K562 (cell line): ENCODE data around the gene IGF2R. TPM values are rescaled to one million over a fixed set of nuclear protein-coding genes. Genes with fewer than 3 reads are reported as not detected.

Experiments
- CAMTA2 ChIP-seq: fragments of 250-450 bp; sonication (Bioruptor Pico); conservative IDR thresholded peaks from 2 replicates; pipeline ENCODE4 v1.5.1; 2022
- CEBPB ChIP-seq: fragments of 450-650 bp; IDR thresholded peaks from 2 replicates; pipeline ENCODE4 v1.6.1; 2016; ENCODE audit warnings: missing genetic modification characterization, missing compliant biosample characterization
- CHD2 ChIP-seq: IDR thresholded peaks from 2 replicates; pipeline ENCODE4 v1.6.1; 2011; ENCODE audit warnings: low read depth, low read length
- CSDE1 ChIP-seq, 2 experiments: fragments of 450-650 bp; IDR thresholded peaks; 2 replicates each; pipeline ENCODE4 v1.6.1; 2016; ENCODE audit warnings: mild to moderate bottlenecking in 1 of 2
- E2F1 ChIP-seq: sonication (generic); formaldehyde crosslinking; IDR thresholded peaks from 2 replicates; pipeline ENCODE4 v1.8.1; 2023; ENCODE audit warnings: mild to moderate bottlenecking, missing genetic modification reagents, moderate library complexity
- ELF4 ChIP-seq: fragments of 450-650 bp; formaldehyde crosslinking; IDR thresholded peaks from 2 replicates; pipeline ENCODE4 v1.4.0; 2022; ENCODE audit warnings: missing genetic modification characterization
- ETS1 ChIP-seq: conservative IDR thresholded peaks from 2 replicates; pipeline ENCODE4 v1.6.1; 2011; ENCODE audit warnings: low read depth, mild to moderate bottlenecking, low read length; ENCODE audit not compliant: control insufficient read depth
- ETV1 ChIP-seq: fragments of 450-650 bp; conservative IDR thresholded peaks from 2 replicates; pipeline ENCODE4 v1.6.1; 2016; ENCODE audit warnings: missing genetic modification characterization, control low read depth, low read depth, missing compliant biosample characterization
- HDAC3 ChIP-seq: fragments of 450-650 bp; IDR thresholded peaks from 2 replicates; pipeline ENCODE4 v1.6.1; 2018; ENCODE audit warnings: borderline replicate concordance, mild to moderate bottlenecking, moderate library complexity; ENCODE audit not compliant: partially characterized antibody
- HMGN3 ChIP-seq: IDR thresholded peaks from 2 replicates; pipeline ENCODE4 v1.6.1; 2011; ENCODE audit warnings: borderline replicate concordance, low read depth, mild to moderate bottlenecking, mixed read lengths, low read length; ENCODE audit not compliant: insufficient read length; ENCODE audit errors: extremely low read depth
- KAT2B ChIP-seq: IDR thresholded peaks from one replicate; pipeline ENCODE4 v1.6.1; 2012; ENCODE audit warnings: low read depth, mild to moderate bottlenecking, control low read depth, inconsistent platforms, low read length, moderate library complexity
- NFE2L1 ChIP-seq: fragments of 450-650 bp; IDR thresholded peaks from 2 replicates; pipeline ENCODE4 v1.6.1; 2016; ENCODE audit warnings: missing genetic modification characterization, low read depth, mild to moderate bottlenecking, missing compliant biosample characterization, moderate library complexity, borderline replicate concordance
- POLR2G ChIP-seq: fragments of 200-400 bp; formaldehyde crosslinking; IDR thresholded peaks from 2 replicates; pipeline ENCODE4 v1.6.1; 2017; ENCODE audit warnings: low read depth, mild to moderate bottlenecking, antibody characterized with exemption, low read length, moderate library complexity
- PURB ChIP-seq: sonication (generic); formaldehyde crosslinking; IDR thresholded peaks from 2 replicates; pipeline ENCODE4 v1.9.0; 2021; ENCODE audit warnings: low read depth, mild to moderate bottlenecking, missing genetic modification reagents
- RAD51 ChIP-seq: fragments of 450-650 bp; IDR thresholded peaks from 2 replicates; pipeline ENCODE4 v1.7.1; 2016; ENCODE audit warnings: low read depth, mild to moderate bottlenecking, borderline replicate concordance
- SMARCE1 ChIP-seq: fragments of 450-650 bp; IDR thresholded peaks from 2 replicates; pipeline ENCODE4 v1.7.1; 2016; ENCODE audit warnings: mild to moderate bottlenecking
- SNIP1 ChIP-seq: fragments of 450-650 bp; IDR thresholded peaks from 2 replicates; pipeline ENCODE4 v1.7.1; 2017; ENCODE audit warnings: low read depth, mild to moderate bottlenecking
- ZBTB7A ChIP-seq: IDR thresholded peaks from 2 replicates; pipeline ENCODE4 v1.6.1; 2011; ENCODE audit warnings: low read depth, mild to moderate bottlenecking, low read length, moderate library complexity, borderline replicate concordance; ENCODE audit not compliant: control insufficient read depth
- ZKSCAN3 ChIP-seq: fragments of 250-450 bp; sonication (Bioruptor Pico); IDR thresholded peaks from 2 replicates; pipeline ENCODE4 v1.4.0; 2020
- ZNF121 ChIP-seq: sonication (generic); formaldehyde crosslinking; conservative IDR thresholded peaks from 2 replicates; pipeline ENCODE4 v1.8.0; 2022; ENCODE audit warnings: missing genetic modification reagents
- ZNF184 ChIP-seq: sonication (generic); formaldehyde crosslinking; IDR thresholded peaks from 2 replicates; pipeline ENCODE4 v1.5.0; 2020; ENCODE audit warnings: missing genetic modification reagents
- ZNF277 ChIP-seq: fragments of 250-450 bp; sonication (Bioruptor Pico); IDR thresholded peaks from 2 replicates; pipeline ENCODE4 v1.8.0; 2022; ENCODE audit warnings: inconsistent platforms, mild to moderate bottlenecking, moderate library complexity, borderline replicate concordance
- polyA plus RNA-seq, 8 experiments: library from polyadenylated mRNA; depleted of rRNA in 4 of 8; stranded (reverse) in 5 of 8; unstranded in 3 of 8; fragments of >200 nt; fragmentation: Nextera tagmentation in 2 of 8; fragmentation: Illumina TruSeq in 1 of 8; extraction: Ambion mirVana in 2 of 8; extraction: Trizol in 1 of 8; gene quantifications; 2 replicates each; pipeline versions ENCODE4 v1.2.1 to v1.2.3, GENCODE V29; 2011 to 2014; ENCODE audit warnings: inconsistent platforms in 1 of 8, missing spikeins in 1 of 8
- total RNA-seq, 7 experiments: library from RNA; depleted of rRNA in 6 of 7; stranded (reverse); fragments of >200 nt in 6 of 7; fragmentation: Illumina TruSeq in 2 of 7; extraction: Trizol in 2 of 7; gene quantifications; 2 replicates each; pipeline versions ENCODE4 v1.2.1 to v1.2.3, GENCODE V29; 2011 to 2021; ENCODE audit warnings: low replicate concordance in 1 of 7

IGF2R gene
- total and polyA plus RNA-seq, 9 of the 15 experiments (the other 6 are each of a cell fraction or from before 2014, with no cell fraction given) = 3.5 to 92.3 (median 34.5) TPM

GRCh38 chr6:160101277-160102205 lies 132.7 kb downstream of the IGF2R start (continued):
- peak; percentile 93 for TF ChIP-seq ETV1 (tag)
- peak; percentile 98 for TF ChIP-seq HDAC3
- peak; percentile 41 for TF ChIP-seq RAD51
- TF ChIP-seq CEBPB (tag) = peak; percentile 81
- TF ChIP-seq SNIP1 = no peak
- no peak for TF ChIP-seq CAMTA2 (CRISPR knock-in tag)
- TF ChIP-seq SMARCE1 = peak; percentile 98
- TF ChIP-seq HMGN3 = peak; percentile 100
- TF ChIP-seq KAT2B = no peak
- 0 out of 2 replicates have a peak, but pooled peaks have one; percentile 22 for TF ChIP-seq CHD2
- TF ChIP-seq ZKSCAN3 (CRISPR knock-in tag) = no peak
- no peak for TF ChIP-seq ZNF184 (CRISPR knock-in tag)
- TF ChIP-seq ZNF121 = no peak
- TF ChIP-seq POLR2G = peak; percentile 48; the same call in 1 of the 2 replicates
- TF ChIP-seq CSDE1 (IDR thresholded peaks at IDR 0.05) = no peak
- no peak for TF ChIP-seq PURB (CRISPR knock-in tag)
- peak; percentile 76 for TF ChIP-seq ELF4 (CRISPR knock-in tag)
- TF ChIP-seq ZNF277 (CRISPR knock-in tag) = no peak
- TF ChIP-seq ETS1 = peak; percentile 91
- TF ChIP-seq ZBTB7A = peak; percentile 29; the same call in 1 of the 2 replicates
- no peak for TF ChIP-seq NFE2L1 (tag)
- TF ChIP-seq E2F1 (CRISPR knock-in tag) = no peak
